Activated T-cell treated with anti-CD3 and anti-CD28 coated beads, Interleukin-2, amount 50 U/mL, for 4 hours (primary cell): ENCODE measurements around the gene WNT1. TPM values are rescaled to one million over a fixed set of nuclear protein-coding genes. Genes with fewer than 3 reads are reported as not detected.
A peak's percentile ranks its signal among the peaks of the same experiment; 100 is the strongest.

ENCODE experiments used
- ATAC-seq, 2 donors: fragments of 200-7000 bp; cut with Tn5 transposase; one replicate each; pipeline ENCODE4 v1.10.0; 2021
- DNase-seq: peaks from one replicate; pipeline ENCODE4 v3.0.0-alpha.2; 2020
- H3K27me3 Mint-ChIP-seq: one replicate; pipeline ENCODE4 v1.8.0; 2021; ENCODE audit warnings: low read depth, mixed read lengths
- H3K36me3 Mint-ChIP-seq: one replicate; pipeline ENCODE4 v1.8.0; 2022; ENCODE audit warnings: mixed read lengths; ENCODE audit not compliant: insufficient read depth
- H3K4me1 Mint-ChIP-seq: one replicate; pipeline ENCODE4 v1.8.0; 2021; ENCODE audit warnings: low read depth, mixed read lengths
- H3K4me3 Mint-ChIP-seq: one replicate; pipeline ENCODE4 v1.8.0; 2021; ENCODE audit warnings: mild to moderate bottlenecking, moderate library complexity, mixed read lengths
- H3K9me3 Mint-ChIP-seq: one replicate; pipeline ENCODE4 v1.8.0; 2021; ENCODE audit warnings: mixed read lengths
- total RNA-seq, 3 donors: library from RNA; stranded (reverse); gene quantifications; one replicate each; pipeline ENCODE4 v1.2.1, GENCODE V29; 2021

WNT1 gene
- total RNA-seq, 3 donors from 2014 or later, result not detected

DNA sequence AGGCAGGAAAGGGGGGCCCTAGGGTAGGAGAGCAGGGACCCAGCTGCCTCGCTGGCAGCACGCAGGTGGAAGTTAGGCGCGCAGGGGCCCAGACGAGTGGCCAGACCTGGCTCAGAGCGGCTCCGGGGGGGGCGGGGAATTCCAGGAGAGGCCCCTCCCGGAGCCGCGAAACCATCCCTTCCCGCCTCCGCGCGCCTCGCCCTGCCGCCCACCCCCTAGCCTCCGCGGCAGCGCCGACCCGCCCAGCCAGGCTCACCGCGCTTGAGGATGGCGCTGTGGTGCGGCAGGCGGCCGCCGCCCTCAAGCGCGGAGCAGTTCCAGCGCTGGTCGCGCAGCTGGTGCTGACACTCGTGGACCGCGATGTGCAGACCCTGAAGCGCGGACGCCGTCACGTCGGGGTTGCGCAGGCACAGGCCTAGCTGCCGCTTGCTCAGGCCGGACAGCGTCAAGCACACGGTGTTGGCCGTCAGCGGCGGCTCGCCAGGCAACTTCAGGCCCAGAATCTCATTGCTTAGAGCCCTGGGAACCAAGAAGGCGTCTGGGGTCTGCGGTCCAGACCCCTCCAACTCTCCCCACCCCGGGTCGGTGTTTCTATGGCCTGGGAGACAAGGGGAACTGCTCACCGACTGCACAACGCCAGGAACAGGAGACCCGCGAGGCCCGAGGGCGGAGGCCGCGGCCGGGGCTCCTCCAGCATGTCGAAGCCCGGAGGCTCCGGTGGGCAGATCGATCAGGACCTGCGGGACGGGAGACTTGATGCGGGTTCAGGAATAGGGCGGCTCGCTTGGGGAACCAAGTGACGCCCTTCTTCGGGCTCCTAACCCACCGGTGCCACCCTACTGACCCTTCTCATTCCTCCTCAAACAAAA, 8.1 kb upstream of the WNT1 start:
- H3K4me1 Mint-ChIP-seq, result peaks cover 35% of the 10 kb centered on the region
- peak; percentile 59 for DNase-seq
- H3K4me3 Mint-ChIP-seq, result peak overlapping the region; percentile 16

DNA sequence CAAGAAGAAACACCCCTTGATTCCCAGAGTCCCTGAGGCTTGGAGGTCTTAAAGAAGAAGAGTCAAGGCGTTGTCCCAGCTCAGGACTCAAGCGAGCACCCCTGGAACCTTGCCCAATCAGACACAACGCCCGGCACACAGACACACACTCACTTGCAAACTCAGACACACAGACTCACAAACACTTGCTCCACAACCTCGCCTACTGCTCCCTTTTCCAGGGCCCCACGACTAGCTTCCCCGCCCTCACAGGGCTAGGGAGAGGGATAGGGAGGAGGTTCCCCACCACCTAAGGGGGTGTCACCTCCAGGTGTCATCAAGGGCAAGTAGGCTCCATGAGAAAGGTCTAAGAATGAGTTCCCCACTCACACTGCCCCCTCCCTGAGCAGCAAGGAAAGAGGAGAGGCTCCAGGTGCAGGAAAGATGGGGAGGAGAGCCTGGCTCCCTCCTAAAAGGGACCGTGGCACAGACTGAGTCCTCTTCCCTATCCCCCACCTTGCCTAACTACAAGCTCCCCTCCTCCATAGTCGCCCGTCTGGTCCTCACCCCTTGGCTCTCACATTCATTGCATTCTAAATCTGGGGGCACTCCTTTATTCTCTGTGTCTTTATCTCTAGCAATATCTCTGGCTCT, 7.3 kb upstream of the WNT1 start:
- H3K4me1 Mint-ChIP-seq, result peaks cover 35% of the 10 kb centered on the region
- H3K9me3 Mint-ChIP-seq, result no peaks in the 10 kb centered on the region
- H3K4me3 Mint-ChIP-seq, result peak overlapping the region; percentile 63
- DNase-seq, result no peak
- no peaks in the 10 kb centered on the region for H3K36me3 Mint-ChIP-seq
- no peak for ATAC-seq
- H3K27me3 Mint-ChIP-seq, result peaks cover 45% of the 10 kb centered on the region

More for the DNA sequence above, 8.1 kb upstream of the WNT1 start:
- H3K36me3 Mint-ChIP-seq, result no peaks in the 10 kb centered on the region
- no peaks in the 10 kb centered on the region for H3K9me3 Mint-ChIP-seq
- H3K27me3 Mint-ChIP-seq, result peaks cover 44% of the 10 kb centered on the region
- peak; percentile 55 to 56 for ATAC-seq

DNA sequence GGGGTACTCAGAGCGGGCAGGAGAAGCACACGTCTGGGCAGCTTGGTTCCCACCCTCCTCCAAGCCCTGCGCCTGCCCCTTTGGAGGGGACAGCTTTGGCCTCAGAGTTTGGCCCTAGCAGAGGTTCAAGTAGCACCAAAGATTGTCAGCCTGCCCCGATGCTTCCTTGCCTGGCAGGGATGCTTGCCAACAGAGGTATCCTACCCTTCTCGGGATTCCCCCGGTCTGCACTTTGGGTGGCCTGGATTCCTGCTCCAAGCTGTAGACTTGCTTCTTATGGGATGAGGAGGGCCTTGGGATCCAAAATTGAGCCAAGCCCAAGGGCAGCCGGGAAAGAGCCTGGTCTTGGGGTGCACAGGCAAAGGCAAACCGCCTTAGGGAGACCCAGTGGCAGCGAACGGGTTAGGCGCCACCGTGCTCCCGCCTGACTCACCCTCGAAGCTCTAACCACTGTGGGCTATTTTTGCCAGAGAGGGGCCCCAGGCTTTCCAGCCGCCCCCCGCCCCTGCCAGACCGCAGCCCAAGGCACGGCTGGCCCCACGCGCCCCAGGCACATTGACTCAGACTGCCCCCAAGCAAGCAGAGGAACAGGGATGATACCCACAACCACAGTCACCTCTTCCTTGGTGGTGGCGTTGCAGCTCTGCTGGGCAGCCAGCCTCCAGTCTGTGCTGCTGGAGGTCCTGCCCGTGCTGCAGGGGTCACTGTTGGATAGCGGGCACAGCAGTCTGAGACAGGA, 5.7 kb upstream of the WNT1 start:
- H3K4me3 Mint-ChIP-seq, result peak overlapping the region; percentile 63
- no peak for DNase-seq
- peak; percentile 34 to 38 for ATAC-seq
- H3K4me1 Mint-ChIP-seq, result peaks cover 41% of the 10 kb centered on the region
- H3K27me3 Mint-ChIP-seq, result peaks cover 46% of the 10 kb centered on the region
- H3K36me3 Mint-ChIP-seq, result no peaks in the 10 kb centered on the region
- H3K9me3 Mint-ChIP-seq, result no peaks in the 10 kb centered on the region

DNA sequence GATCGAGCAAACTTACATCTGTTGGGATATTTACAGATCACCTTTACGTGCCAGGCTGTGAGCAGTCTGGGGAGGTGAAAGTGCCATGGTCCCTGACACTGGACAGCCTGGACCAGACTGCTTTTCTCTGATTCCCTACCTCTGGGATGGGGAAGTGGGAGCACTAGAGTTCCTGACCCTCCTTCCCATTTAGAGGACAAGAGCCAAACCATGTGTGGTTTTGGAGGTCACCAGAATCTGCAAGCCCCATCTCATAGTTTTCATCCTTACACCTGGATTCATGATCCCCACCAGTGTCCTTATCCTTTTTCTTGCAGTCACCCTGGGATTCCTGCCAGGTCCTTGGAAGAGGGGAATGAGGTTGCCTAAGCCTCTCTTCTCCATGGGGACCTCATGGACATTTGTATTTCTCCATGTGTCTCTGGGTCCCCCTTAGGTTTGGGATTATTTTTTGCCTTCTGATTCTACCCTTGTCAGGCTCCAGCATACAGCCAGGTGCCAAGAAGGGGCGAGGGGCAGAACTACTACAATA, 5.1 kb upstream of the WNT1 start:
- ATAC-seq (no peak), DNase-seq (no peak)
- peaks cover 46% of the 10 kb centered on the region for H3K4me1 Mint-ChIP-seq
- no peak overlapping the region for H3K4me3 Mint-ChIP-seq
- H3K36me3 Mint-ChIP-seq, result no peaks in the 10 kb centered on the region
- no peaks in the 10 kb centered on the region for H3K9me3 Mint-ChIP-seq
- H3K27me3 Mint-ChIP-seq, result peaks cover 52% of the 10 kb centered on the region

DNA sequence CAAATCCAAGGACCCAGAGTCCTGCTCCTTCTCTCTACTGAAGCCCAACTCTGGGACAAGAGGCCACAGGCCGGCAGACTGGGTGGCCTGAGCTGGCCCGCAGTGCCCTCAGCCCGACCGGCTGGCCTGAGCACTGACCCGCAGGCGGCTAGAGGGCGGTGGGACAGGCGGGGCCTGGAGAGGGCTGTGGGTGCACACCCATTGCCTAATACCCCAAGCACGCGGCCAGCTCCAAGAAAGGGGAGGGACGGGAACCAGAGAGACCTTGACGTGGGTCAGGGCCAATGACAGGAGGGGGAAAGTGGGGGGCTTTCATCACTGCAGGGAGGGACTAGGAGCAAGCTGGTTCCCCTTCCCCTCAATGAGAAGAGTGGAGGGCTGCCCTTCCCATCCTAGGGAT, 4.6 kb upstream of the WNT1 start:
- Mint-ChIP-seq H3K9me3 (no peaks in the 10 kb centered on the region), H3K4me3 (no peak overlapping the region), H3K4me1 (peaks cover 46% of the 10 kb centered on the region), H3K36me3 (no peaks in the 10 kb centered on the region), H3K27me3 (peaks cover 52% of the 10 kb centered on the region)
- ATAC-seq (no peak), DNase-seq (no peak)

DNA sequence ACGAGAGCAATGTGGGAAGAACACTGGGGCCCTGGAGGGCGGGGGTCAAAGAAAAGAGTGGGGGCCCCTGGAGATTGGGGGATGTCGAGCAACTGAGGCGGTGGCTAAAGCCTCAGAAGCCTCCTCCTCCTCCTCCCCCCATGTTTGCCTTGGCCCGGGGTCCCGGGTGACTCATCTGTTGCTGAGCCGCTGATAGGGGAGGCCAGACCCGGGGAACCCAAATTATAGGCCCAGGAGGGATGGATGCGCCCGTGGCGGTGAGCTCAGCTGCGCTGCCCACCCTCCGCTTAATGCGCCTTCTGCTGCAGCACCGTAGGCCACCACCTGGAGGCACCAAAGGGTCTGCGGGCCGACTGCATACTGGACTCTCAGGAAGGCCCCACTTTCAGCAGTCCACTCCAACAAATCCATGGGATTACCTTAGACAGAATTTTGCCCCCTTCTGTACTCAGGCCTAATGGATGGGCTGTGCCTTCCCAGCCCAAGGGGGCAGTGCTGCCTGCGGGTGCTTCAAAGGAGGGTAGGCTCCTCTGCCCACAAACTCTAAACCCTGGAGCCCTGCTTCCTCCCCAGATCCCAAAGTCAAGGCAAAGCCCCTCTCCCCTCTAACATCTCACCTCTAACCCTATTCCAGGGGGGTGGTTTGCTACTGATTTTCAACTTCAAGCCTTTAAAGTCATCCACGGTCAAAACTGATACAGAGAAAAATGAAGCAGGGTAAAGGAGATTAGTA, 4.0 kb upstream of the WNT1 start:
- H3K4me3 Mint-ChIP-seq, result no peak overlapping the region
- ATAC-seq, result no peak
- peaks cover 54% of the 10 kb centered on the region for H3K27me3 Mint-ChIP-seq
- no peaks in the 10 kb centered on the region for H3K36me3 Mint-ChIP-seq
- DNase-seq, result no peak
- peaks cover 48% of the 10 kb centered on the region for H3K4me1 Mint-ChIP-seq
- no peaks in the 10 kb centered on the region for H3K9me3 Mint-ChIP-seq

DNA sequence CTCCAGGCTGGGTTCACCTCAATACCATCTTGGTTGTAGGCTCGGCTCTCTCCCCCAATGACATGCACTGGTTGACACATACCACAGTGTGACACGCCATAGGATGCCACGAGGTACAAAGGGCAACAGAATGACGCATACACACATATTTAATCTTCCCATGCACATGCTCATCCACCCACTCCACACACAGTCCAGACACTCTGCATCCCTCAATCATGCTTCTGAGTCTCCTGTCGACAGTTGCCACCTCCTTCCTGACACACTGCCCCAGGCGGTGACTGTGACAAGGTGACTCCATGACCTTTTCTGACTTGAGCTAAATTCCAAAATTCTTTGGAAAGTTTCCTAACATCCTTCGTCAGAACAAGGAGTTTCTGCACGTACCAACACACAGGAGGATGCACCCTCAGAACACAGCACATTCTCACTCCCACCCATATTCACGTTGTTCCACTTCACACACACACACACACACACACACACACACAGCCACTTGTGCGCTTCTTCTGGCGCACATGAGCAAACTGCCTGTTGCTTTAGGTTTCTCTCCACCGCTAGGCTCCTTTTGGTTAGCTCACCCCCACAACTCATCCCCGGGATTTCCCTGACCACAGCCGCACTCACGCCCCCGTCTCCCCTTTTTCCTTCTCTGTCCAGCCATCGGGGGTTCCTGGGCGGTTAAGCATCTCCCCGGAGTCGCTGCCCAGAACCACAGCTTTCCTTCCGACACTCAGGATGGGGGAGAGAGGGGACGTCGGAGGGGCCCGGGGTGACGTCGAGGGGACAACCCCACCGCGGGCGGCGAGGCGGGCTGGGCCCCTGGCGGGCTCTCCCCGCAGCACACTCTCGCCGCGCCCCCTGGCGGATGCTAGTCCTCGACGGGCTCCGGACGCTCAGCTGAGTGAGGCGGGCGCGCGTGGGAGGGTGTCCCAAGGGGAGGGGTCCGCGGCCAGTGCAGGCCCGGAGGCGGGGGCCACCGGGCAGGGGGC, 536 bp upstream of the WNT1 start:
- ATAC-seq (peak; percentile 63 to 67), DNase-seq (peak; percentile 83)
- Mint-ChIP-seq H3K27me3 (peaks cover 51% of the 10 kb centered on the region), H3K36me3 (no peaks in the 10 kb centered on the region), H3K4me3 (peak overlapping the region; percentile 35), H3K9me3 (no peaks in the 10 kb centered on the region), H3K4me1 (peaks cover 50% of the 10 kb centered on the region)

DNA sequence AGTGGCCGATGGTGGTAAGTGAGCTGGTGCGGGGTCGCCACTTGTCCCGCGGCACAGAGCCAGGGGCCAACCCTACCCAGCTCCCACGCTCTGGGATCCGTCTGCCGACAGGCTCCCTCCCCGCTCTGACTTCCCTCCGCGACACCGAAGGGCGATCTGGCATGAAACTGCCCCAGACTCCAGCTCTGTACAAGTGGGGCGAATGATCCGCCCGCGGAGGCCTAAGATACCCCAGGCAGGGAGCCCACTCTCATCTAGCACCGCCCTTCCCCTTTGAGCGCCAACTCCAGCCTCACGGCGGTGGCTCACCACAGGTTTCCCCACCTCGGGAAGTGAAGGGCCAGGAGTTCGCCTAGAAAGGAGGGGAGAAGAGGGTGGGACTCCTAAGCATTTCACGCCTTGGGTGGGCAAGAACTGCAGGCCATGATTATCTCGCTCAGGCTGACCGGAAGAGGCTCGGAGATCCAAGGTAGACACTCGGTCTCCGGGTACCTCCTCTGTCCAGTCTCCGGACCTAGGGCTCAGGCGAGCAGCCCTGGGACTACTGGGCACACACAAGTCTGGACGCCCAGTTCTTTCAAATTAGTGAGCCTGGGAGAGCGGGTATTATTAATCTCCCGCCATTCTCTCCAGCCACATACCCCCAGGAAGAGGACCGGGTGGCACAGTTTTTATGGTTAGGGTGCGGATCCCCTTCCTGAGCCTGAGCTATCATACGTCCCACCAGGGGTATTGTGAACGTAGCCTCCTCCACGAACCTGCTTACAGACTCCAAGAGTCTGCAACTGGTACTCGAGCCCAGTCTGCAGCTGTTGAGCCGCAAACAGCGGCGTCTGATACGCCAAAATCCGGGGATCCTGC, 849 bp downstream of the WNT1 start:
- H3K4me3 Mint-ChIP-seq, result peak overlapping the region; percentile 76

DNA sequence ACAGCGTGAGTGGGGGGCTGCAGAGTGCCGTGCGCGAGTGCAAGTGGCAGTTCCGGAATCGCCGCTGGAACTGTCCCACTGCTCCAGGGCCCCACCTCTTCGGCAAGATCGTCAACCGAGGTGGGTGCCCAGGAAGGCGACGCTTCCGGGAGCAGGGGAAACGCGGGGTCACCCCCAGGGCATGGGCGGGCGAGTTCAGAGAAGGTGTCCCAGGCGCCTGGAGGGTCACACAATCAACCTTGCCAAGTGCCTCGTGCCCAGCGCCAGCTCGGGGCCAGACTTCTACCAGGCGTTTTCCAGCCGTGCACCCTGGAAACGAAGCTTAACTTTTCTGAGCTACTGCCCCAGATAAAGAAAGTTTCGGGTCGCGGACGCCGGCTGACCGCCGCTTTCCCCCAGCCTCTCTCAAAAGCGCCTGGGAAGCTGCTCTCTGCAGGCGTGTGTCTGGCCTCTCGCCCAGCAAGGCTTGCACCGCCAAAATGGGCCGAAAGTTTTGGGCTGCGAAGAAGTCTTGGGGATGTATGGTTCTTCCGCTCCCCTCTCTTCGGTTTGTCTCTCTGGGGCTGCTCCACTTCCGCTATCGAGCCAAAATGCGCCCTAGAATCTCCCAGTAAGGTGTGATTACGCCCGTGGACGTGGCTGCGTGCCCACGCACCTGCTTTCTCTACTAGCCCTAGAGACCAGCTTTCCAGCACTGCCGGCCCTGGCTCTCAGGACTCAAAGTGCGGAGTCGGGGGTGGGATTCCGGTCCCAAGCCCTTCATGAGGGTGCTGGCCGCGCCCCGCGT, 1.7 kb downstream of the WNT1 start:
- H3K4me3 Mint-ChIP-seq, result peak overlapping the region; percentile 76
- H3K27me3 Mint-ChIP-seq, result peaks cover 37% of the 10 kb centered on the region
- no peak for DNase-seq
- ATAC-seq, result no peak
- H3K36me3 Mint-ChIP-seq, result no peaks in the 10 kb centered on the region
- H3K9me3 Mint-ChIP-seq, result no peaks in the 10 kb centered on the region
- peaks cover 48% of the 10 kb centered on the region for H3K4me1 Mint-ChIP-seq

More for the DNA sequence above, 849 bp downstream of the WNT1 start:
- Mint-ChIP-seq H3K36me3 (no peaks in the 10 kb centered on the region), H3K4me1 (peaks cover 48% of the 10 kb centered on the region), H3K9me3 (no peaks in the 10 kb centered on the region), H3K27me3 (peaks cover 37% of the 10 kb centered on the region)
- ATAC-seq, result no peak
- DNase-seq, result no peak

DNA sequence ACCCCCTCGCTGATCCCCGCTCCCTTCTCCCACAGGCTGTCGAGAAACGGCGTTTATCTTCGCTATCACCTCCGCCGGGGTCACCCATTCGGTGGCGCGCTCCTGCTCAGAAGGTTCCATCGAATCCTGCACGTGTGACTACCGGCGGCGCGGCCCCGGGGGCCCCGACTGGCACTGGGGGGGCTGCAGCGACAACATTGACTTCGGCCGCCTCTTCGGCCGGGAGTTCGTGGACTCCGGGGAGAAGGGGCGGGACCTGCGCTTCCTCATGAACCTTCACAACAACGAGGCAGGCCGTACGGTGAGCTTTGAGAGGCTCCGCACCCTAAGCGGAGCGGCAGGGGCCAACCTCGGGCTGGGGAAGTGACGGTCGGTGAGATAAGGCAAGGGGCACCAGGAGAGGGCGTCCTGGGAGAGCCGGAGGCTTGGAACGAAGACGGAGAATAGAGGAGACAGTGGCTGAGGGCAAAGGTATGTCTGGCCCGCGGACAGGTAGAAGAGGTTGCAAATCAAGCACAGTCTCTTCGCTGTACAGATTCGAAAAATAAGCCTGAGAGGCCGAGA, 2.3 kb downstream of the WNT1 start:
- H3K27me3 Mint-ChIP-seq, result peaks cover 35% of the 10 kb centered on the region
- H3K4me3 Mint-ChIP-seq, result peak overlapping the region; percentile 76
- no peaks in the 10 kb centered on the region for H3K9me3 Mint-ChIP-seq
- ATAC-seq, result no peak
- no peak for DNase-seq
- H3K4me1 Mint-ChIP-seq, result peaks cover 48% of the 10 kb centered on the region
- H3K36me3 Mint-ChIP-seq, result no peaks in the 10 kb centered on the region

DNA sequence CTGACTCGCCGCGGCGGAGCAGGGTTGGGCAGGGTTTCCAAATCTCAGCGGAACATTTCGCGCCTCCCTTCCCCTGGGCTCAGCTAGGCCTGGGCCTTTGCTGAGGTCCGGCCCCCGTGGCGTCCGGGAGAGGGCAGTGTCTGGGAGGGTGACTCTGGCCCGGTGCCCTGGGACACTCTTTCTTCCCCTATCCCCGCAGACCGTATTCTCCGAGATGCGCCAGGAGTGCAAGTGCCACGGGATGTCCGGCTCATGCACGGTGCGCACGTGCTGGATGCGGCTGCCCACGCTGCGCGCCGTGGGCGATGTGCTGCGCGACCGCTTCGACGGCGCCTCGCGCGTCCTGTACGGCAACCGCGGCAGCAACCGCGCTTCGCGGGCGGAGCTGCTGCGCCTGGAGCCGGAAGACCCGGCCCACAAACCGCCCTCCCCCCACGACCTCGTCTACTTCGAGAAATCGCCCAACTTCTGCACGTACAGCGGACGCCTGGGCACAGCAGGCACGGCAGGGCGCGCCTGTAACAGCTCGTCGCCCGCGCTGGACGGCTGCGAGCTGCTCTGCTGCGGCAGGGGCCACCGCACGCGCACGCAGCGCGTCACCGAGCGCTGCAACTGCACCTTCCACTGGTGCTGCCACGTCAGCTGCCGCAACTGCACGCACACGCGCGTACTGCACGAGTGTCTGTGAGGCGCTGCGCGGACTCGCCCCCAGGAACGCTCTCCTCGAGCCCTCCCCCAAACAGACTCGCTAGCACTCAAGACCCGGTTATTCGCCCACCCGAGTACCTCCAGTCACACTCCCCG, 3.0 kb downstream of the WNT1 start:
- Mint-ChIP-seq H3K4me1 (peaks cover 48% of the 10 kb centered on the region), H3K4me3 (peak overlapping the region; percentile 76), H3K9me3 (no peaks in the 10 kb centered on the region), H3K36me3 (no peaks in the 10 kb centered on the region), H3K27me3 (peaks cover 35% of the 10 kb centered on the region)
- DNase-seq (no peak), ATAC-seq (peak; percentile 10 to 19)
